HG03280 (cell line): Measurements from ENCODE around the gene SNX27.

Experiments used
- ATAC-seq: cut with Tn5 transposase; IDR thresholded peaks from one replicate; pipeline ENCODE4 v1.9.1; 2021; ENCODE audit warnings: mild to moderate bottlenecking, moderate library complexity; ENCODE audit not compliant: unreplicated experiment

The SNX27 gene

DNA sequence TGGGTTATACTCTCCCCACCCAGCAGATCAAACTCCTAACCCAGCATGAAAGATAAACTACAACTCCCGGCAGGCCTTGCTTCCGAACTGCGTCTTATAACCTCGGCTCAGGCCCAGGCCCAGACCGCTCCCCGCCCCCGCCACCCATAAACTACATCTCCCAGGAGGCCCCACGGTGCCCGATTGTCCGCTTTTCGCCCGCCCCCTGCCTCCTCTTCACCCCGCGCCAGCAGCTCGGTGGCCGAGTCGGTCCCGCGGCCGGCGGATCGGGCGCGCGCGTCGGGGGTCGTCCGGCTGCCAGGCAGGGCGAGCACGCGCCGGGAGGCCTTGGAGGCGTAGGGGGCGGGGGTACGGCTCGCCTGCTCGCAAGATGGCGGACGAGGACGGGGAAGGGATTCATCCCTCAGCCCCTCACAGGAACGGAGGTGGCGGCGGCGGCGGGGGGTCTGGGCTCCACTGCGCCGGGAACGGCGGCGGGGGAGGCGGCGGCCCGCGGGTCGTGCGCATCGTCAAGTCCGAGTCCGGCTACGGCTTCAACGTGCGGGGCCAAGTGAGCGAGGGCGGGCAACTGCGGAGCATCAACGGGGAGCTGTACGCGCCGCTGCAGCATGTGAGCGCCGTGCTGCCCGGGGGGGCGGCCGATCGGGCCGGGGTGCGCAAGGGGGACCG, at the start of gene SNX27:
Gene SNX27, plus strand, starts transcription at position 219 of the 669 bp plus-strand sequence. Its CDS starts 152 bp downstream, at position 371.
- peak; percentile 87 for ATAC-seq

DNA sequence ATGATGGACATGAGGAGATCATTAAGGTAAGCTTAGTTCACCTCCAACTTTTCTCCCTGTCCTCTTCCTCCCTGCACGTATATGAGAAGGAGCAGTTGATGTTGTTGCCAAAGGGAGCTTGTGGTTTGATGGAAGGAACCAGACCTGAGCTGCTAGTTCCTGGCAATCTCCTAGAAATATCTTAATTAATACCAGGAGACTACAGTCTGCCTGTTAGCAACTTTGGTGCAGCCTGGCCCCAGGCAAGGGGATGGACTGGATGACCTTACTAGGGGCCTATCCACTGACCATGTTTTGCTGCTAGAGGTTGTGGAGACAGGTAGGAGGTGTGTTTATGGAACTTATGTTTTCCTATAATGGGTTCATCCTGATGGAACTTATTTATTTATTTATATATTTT, 49.2 kb upstream of the SNX27 start:
- ATAC-seq: no peak

DNA sequence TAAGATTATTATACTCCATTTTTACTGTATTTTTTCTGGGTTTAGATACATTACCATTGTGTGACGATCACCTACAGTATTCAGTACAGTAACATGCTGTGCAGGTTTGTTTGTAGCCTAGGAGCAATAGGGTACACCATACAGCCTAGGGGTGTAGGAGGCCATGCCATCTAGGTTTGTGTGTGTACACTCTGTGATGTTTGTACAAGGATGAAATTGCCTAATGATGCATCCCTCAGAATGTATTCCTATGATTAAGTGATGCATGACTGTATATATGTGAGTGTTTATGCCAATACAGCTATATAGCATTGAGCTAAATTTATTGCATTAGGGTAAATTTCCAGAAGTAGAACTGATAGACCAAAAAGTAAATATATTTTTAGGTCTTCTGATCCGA, 48.5 kb upstream of the SNX27 start:
- ATAC-seq: no peak

DNA sequence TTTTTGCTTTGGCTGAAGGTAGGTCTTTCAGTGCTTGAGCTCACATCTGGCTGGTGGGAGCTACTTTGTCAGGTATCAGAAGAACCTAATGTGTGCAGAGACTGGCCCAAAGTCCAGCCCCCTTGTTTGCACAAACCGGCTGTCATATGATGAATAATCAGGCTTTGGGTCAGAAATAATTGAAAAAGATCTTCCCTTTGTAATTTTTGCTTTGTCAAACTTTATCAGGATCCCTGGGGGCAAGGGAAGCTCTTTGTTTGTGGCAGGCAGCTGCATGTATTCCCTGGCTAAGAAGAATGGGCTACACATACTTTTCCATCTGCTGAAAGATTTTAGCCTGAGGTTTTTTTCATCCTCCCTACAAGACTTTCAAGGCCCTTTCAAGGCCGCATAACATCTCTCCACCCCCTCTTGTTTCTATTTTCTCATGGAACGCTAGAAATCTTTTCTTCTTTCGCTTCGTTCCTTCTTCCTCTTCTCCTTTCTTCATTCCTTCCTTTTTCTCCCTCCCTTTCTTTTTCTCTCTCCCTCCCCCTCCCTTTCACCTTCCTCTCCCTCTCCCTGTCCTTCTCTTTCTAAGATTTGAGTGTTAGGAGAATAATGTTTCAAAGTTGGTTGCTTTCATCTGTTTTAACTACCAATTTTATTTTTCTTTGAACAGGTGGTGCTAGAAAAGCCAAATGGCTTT, 46.2 kb upstream of the SNX27 start:
- ATAC-seq: no peak

DNA sequence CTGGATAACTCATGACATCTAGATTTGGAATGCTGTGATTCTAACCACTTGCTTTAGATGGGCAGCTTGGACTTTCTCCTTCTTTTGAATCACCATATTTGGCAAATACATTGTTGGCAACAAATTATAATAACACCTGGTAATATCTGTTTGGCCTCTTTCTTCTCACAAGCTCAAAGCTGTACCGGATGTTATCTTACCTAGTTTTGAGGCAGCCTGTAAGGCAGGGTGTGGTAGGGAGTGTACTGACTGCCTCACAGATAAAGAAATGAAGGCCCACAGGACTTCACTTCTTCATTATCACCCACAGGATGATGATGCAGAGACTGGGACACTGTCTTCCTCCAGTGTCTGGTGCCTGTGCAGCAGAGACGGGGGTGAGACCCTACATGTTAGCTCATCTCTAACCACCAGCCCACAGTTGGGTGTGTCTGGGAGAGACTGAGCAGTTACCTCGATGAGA, 43.2 kb upstream of the SNX27 start:
- no peak for ATAC-seq

DNA sequence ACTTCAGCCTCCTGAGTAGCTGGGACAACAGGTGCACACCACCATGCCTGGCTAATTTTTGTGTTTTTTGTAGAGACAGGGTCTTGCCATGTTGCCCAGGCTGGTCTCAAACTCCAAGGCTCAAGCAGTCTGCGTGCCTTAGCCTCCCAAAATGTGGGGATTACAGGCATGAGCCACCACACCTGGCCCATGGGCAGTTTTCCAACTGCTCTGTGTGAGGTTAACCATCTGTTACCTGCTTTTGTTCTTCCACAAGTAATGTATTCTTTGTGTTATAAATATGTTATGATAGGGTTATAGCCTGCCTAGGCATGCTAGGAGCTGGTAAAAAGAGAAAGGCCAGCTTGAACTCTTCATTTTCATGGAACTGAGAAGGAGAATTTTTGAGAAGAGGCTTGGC, 41.0 kb upstream of the SNX27 start:
- ATAC-seq: no peak

DNA sequence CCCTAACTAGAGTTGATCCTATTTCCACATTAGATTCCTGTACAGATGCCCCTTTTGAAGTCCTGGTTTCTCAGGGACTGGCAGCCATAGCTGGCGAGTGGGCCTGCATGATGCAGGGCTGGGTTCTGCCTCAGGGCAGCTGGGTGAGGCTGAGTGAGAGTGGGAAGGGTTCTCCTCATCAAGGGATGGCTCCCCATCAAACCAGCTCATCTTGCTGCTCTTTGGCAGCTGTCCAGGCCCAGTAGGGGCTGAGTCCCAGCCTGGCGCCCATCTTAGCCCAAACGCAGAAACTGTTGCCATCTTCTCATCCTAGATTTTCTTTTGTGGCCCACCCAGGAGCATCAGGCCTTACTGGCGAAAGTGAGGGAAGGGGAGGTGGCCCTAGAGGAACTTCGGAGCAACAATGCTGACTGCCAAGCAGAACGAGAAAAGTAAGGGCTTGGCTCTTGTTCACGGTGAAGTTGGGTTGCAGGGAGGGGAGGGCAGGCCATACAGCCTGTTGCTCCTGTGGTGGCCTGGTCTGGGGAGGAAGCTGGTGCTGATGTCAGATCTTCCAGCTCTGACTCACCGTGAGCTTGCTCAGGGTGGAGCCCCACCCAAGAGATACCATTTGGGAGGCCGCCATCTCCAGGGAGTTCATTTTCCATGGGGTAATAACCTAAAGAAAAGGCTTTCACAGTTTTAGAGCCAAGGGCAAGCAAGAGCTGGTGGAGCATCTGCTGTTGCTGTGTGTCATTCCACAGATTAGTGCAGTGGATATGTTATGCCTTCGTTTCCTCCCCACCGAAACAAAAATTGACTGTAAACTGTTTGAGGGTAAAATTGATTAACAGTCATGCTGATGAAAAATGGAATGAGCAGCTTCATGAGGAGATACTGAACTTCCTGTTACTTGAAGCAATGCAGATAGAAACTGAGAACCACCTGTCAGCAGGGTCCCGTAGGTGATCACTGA, 37.0 kb upstream of the SNX27 start:
- no peak for ATAC-seq

DNA sequence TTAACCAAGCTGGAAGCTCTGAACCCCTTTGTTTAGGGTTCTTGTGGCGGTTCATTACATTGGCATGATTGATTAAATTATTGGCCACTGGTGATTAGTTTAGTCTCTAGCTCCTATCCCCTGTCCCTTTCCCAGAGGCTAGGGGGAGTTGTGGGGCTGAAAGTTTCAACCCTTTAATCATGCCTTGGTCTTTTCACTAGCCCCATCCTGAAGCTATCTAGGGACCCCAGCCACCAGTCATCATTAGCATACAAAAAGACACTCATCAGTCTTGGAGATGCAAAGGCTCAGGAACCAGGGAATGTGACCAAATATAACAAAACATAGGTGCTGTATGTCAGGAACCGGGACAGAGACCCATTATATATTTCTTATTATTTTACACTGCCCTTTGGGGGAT, 34.7 kb upstream of the SNX27 start:
- no peak for ATAC-seq

DNA sequence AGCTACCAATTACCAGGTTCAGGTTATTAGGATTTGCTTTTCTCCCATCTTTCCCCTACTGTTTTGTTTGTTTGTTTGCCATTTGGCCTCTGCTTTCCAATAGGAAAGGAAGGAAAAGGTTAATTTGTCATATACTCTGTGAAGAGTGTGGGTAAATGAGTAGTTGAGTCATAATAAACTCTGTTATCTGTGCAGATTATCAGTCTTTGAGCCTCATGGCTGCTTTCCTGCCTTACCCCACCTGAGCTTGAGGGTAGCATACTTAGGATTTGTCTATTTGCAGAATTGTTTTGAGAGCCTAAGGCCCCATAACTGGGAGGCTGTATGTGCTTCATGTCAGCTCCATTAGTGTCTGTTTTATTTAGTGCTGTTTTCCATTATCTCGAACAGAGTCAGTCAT, 32.9 kb upstream of the SNX27 start:
- no peak for ATAC-seq

DNA sequence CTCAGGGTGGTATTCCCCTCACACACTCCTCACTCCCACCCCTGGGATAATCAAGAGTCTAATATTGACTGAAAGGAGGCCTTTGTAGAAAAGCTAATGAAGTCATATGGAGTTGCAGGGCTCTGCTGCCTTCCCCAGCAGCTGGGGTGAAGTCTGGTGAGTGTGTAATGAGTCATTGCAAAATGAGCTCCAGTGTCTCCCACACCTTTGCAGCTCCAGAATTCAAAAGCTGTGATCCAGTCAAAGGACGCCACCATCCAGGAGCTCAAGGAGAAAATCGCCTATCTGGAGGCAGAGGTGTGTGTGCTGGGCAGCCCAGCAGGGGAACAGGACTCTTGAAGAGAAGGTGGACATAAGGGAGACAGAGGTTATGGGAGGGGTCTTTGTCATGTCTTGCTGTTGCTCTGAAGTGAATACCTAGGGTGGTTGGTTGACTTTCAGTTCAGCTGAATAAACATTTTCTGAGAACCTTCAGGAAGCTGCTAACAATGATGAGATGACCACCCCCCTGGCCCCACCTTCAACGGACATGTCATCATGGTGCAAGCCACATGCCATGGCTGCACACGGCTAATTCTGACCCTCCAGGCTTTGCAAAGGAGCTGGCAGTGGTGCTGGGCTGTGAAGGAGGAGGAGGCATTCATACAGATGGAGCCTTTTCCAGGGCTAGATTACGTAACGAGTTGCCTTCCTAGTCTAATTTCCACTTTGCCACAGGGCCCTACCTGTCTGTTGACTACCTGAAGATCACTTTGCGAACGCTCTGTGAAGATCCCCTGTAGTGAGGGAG, 32.2 kb upstream of the SNX27 start:
- no peak for ATAC-seq

DNA sequence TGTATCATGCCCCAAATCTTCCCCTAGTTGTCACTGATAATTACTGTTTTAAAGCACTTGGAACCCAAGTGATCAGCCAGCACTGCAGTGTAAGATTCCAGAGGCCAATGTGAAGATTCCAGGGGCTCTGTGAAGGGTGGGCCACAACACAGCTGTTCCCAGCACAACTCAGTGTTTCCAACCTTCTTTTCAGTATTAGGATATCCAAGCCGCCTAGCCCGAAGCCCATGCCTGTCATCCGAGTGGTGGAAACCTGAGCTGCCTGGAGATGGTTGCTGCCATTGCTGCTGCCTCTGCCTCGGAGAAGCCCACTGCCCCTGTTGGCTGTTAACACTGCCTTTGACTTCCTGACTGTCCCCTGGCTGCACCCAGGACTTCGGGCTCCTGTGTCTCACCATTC, 30.4 kb upstream of the SNX27 start:
- ATAC-seq: no peak

DNA sequence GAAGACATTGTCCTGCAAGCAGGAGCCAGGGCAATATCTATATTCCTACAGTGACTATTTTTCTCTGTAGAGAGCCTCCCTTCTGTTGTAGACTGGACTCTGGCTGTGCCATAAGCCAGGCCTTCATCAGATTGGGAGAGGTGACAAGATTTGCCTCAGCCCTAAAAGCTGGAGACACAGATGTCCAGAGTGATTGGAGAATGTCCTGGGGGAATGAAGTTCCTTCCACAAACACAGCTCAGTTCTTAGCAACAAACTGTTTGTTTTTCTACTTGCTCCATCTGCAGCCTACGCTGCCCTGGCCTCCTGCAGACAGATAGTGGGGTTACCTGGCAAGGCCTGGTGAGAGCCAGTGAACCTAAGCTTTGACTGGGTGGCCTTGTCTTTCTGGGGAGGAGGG, 29.9 kb upstream of the SNX27 start:
- ATAC-seq: no peak

DNA sequence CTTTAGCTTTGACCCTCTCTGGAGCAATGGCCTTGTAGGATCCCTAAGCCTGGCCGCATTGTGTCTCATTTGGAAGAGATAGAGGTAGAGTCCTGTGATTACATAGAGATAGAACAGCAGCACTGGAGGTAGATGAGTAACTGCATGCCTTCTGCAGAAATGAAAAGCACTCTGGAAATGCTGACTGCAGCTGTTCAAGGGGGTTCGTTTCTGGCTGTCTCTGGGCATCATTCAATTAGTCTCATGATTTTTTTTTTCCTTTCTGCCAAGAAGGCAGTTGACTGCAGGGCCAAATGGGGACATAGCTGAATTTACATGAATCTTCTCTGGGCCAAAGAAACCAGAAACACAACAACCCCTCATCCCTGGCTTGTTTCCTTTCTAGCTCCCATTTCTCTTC, 28.1 kb upstream of the SNX27 start:
- no peak for ATAC-seq

DNA sequence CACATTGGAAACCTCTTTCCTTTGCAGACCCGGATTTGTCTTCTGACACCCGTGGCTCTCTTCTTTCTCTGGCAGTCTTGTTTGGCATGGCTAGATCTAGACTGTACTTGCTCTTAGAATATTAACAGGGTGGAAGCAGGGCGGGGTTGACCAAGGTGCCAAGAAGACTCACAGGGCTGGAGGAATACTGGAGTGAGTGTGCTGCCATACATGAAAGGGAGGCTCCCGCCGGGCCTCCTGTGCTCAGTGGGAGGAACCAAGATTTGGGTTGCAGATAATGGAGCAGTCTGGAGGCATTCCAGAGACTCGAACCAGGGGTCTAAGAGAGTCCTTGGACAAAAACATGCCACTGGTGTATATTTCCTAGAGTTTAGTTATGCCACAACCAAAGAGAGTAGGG, 27.6 kb upstream of the SNX27 start:
- ATAC-seq: no peak

DNA sequence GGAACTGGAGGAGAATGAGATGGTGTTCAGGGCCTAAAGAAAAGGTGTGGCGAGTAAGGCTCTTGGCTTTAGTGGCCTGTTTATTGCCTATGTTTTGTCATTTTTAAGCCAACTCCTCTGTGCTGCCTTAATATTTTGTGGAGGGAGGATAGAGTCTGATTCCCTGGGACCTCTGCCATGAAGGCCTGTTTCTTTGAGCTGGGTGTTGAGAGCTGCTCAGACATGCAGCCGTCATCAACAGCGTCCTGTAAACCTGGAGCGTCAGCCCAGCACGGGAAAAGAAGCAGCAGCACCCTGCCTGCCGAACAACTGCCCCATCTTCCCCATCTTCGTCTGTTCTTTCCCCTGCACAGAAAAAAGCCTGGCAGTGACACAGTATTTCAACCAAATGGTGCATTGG, 27.1 kb upstream of the SNX27 start:
- ATAC-seq: no peak

DNA sequence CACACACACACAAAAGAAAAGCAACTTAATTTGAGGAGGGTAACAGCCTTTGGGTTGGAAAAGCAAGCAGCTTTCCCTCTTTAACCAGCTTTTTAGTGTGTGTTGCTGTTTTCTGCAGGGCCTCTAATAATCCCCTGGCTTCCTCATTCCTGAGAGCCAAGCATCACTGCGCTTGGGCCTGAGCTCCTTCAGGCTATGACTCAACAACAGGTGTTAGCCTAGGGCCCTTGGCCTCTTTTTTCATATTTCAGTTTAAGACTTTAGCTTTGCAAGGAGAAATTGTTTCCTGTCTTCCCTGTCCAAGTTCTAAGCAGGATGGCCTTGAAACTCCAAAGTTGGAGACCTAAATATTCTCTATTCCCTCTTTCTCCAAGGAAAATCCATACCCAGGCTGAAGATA, 26.2 kb upstream of the SNX27 start:
- no peak for ATAC-seq

DNA sequence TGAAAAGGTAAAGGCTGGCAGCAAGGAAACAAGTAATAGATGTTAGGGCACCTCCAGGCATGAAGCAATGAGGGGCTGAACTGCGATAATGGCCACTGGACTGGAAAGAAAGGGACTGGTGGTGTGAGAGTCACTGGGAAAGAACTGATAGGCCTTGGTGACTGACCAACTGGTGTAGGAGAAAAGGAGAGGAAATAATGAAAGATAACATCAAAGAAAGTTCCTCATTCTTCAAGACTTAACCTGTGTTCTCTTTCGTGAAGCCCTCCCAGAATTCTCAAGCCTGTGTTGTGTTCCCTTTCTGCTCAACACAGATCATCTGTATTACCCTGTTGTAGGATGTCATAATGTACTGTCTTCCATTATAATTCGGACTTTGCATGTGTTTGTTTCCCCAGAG, 20.9 kb upstream of the SNX27 start:
- no peak for ATAC-seq

DNA sequence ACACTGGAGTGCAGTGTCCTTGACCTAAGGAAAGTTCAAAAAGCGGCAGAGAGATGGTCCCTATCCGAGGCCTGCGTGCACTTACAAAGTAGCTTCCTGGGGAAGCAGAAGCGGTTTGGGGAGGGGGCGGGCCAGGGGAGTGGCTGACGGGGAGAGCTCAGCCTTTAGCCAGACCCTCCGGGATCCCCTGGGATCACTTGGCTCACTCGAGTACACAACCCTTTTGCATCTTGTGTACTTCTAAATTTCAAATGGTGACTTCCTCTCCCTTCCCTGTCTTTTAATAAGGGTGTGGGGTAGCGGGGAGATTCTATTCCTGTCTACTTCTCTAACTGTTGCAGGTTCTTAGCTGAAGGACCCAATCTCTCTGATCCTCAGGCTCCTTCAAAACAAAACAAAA, 18.1 kb upstream of the SNX27 start:
- ATAC-seq: no peak

DNA sequence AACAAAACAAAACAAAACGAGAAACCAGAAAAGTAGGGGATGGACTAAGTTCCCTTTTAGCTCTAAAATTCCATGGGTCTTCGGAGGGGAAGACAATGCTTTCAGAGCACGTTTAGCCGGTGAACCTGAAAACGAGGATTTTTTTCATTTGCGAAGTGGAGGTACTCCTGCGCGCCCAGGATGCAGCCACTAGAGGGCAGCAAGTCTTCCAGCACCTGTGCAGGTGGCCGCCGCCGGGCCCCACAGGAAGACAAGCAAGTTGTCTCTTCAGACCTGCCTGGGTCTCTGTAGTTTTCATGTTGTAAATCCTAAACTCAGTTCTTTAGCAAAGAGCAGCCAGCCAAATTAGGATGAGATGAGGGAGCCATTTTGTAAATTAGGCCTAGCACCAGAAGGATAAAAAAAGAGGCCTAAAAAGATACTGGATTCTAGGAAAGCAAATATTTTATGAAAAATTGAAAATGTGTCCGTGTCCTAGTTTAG, 17.7 kb upstream of the SNX27 start:
- ATAC-seq: peak; percentile 66

DNA sequence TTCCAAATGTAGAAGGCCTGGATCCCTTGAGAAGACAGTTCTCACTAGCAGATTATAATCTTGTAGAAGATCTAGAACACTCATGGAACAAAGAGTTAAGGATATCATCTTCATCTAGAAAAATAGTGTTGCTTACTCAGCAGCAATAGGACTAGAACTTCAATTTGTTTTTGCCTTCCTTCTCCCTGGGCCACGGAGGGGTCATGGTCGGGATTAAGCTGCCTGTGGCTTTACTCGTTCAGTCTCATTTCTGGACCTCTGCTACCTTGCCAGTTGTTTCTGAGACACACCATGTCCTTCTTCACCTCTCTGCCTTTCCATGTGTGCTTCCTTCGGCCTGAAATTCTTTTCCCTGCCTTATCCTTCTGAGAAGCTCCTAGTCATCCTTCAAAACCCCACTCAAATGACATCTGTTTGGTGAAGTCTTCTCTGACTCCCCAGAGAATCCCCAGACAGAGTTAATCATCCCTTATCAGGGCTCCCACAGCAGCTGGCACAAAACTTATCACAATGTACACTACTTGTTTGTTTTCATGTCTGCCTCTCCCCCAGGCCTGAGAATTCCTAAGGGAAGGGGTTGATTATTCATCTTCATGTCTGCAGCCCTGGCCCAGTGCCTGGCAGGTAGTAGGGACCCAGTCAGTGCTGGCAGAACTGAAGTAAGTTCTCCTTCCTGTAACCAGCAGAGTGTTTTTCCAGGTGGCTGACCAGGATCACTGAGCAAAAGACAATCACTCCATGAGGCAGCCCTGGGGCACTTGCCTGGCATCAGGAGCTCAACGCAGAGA, 15.5 kb upstream of the SNX27 start:
- no peak for ATAC-seq
